DMS153 treated with DMSO at 0.1 percent for 48 hours (cell line): ENCODE measurements around the gene GPR157.

ENCODE experiments used
- DNase-seq: peaks from one replicate; lab custom pipeline; 2025; ENCODE audit not compliant: unreplicated experiment; lab: John Stamatoyannopoulos, UW

Gene GPR157

GRCh38 chr1:9066945-9067807 lies 61.7 kb downstream of the GPR157 start:
- DNase-seq, result no peak

- no peak for DNase-seq
Measured at GRCh38 chr1:9065213-9065751, 63.6 kb downstream of the GPR157 start.

DNA sequence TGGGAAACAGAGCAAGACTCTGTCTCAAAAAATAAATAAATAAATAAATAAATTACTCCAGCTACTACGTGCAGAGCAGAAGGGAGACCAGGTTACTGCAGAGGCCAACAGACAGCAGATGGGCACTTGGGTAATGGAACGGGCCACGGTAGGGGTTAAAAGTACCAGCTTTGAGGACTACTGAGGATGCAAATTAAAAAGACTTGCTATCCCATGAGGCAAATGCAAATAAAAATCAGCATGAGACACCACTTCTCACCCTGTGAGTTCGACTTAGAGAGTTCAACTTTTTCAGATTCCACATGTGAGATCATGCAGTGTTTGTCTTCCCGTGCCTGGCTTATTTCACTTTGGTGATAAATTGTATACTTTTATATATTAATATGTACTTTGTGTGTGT lies 66.1 kb downstream of the GPR157 start:
- DNase-seq, result no peak

DNA sequence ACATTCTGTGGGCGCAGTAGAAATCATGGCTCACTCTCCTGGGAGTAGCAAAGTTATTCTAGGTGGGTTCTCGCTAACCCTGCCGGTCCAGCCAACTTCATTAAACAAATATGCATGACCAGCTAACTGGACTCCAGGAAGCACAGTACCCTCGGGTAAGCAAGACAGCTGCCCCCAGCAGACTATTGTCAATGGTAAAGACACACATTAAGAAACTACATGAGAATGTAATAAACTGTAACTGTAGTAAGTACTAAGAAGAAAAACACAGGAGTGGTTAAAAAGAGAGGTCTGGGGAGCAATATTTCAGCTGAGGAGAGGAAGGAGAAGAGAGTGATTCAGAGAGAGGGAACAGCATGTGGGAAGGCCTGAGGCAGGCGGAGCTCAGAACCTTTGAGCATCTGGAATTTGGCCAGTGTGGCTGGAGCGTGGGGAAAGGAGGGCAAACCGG lies 66.9 kb downstream of the GPR157 start:
- no peak for DNase-seq

- DNase-seq, result no peak
Measured at GRCh38 chr1:9061252-9061960, 67.5 kb downstream of the GPR157 start.

DNA sequence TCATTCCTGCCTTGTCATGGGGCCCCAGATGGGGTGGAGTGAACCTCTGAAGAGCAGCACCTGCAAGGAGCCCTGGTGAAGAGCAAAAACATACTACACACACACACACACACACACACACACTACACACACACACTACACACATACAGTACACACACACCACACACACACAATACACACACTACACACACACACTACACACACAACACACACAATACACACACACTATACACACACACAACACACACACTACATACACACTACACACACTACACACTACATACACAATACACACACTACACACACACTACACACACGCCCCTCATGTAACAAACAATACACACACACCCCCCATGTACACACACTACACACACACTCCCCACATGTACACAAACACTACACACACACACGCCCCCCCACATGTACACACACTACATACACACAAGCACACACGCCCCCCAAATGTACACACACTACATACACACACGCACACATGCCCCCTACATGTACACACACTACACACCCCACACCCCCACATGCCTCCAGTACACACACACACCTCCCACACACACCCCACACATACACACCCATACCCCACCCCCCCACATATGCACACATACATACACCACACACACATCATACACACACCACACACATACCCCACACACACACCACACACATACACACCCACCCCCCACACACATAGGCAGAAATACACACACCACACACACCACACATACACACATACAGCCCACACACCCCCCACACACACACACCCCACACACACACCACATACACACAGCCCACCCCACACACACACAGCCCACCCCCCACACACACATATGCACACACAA lies 68.8 kb downstream of the GPR157 start:
- no peak for DNase-seq

DNA sequence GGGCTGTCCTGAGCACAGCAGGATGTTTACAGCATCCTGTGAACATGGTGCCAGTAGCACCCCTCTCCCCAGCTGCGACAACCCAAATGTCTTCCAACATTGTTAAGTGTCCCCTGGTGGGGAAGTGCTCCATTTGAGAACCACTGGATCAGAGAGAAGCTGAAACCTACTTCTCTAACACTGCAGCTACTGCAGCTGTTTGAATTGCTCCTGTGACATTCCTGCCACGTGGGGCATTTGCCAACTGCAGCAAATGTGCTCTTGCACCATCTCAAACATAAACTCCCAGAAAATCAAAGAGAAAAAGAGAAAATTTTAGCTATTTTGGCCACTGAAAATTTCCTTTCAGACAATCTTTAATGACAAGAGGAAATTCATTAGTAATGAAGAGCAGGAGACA lies 70.4 kb downstream of the GPR157 start:
- no peak for DNase-seq

DNA sequence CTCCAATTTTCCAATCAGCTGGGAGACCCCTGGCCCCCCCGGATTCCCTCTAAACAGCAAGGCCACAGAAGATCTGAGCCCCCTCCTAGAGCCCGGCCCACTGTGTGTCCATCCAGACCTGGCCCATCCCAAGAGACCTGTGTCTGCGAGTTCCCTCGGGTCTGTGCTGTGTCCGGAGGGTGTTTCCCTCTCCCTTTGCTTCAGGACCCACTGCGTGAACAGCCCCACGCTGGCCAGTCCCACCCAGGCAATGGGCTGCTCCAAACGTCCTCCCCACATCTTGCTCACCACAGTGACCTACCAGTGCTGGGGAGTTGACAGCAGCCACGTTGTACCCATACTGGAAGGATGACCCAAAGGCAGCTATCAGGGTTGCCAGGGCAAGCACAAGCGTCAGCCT lies 71.1 kb downstream of the GPR157 start:
- DNase-seq, result no peak

- DNase-seq, result no peak
Measured at GRCh38 chr1:9052272-9053049, 76.4 kb downstream of the GPR157 start.

DNA sequence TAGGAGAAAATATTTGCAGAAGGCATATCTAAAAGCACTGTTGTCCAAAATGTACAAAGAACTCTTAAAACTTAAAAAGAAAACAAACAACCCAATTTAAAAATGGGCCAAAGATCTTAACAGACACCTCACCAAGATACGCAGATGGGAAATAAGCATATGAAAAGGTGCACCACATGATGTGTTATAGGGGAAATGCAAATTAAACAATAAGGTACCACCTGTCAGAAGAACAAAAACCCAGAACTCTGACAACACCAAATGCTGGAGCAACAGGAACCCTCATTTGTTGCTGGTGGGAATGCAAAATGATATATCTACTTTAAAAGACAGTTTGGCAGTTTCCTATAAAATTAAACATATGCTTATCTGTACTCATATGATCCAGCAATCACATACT lies 77.5 kb downstream of the GPR157 start:
- DNase-seq, result no peak

DNA sequence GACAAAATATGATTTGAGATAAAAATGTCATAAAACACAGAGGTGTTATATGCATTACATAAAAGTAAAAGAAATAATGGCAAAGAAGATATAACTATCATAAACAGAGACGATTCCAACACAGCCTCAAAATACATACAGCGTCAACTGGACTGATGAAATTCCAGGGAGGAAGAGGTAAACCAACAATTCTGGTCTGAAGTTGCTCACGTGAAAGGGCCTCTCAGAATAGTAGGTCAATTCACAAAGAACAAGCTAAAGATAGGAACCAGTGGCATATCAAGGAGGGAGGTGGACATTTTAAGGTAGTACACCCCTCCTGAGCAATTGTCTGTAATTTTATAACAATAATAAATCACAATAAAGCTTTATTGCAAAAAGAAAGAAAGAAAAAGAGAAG lies 78.1 kb downstream of the GPR157 start:
- no peak for DNase-seq
